ENCODE results near the gene ANO3.

Gene ANO3

GRCh38 chr11:26708736-26709456 lies 377.0 kb downstream of the ANO3 start:
- no peak for DNase-seq (ENCODE audit: low read depth in 2 of 2)

GRCh38 chr11:26710489-26710888 lies 378.6 kb downstream of the ANO3 start:
- no peak for DNase-seq (ENCODE audit: low read depth in 2 of 2)

- no peak for DNase-seq (ENCODE audit: low read depth in 2 of 2)
Observed at GRCh38 chr11:26712497-26712896, 380.6 kb downstream of the ANO3 start.

All from stimulated activated CD8-positive, alpha-beta memory T cell treated with anti-CD3 and anti-CD28 coated beads, Interleukin-7, amount 100 ng/mL, for 1 hour (primary cell).